H9 (cell line): ENCODE measurements around the gene ILDR1. TPM values are rescaled to one million over a fixed set of nuclear protein-coding genes. Genes with fewer than 3 reads are reported as not detected.

Experiments
- DNase-seq: peaks from one replicate; pipeline ENCODE4 v3.0.0-alpha.2; 2017
- H2AFZ ChIP-seq: one replicate; pipeline ENCODE4 v1.6.1; 2013; ENCODE audit warnings: mild to moderate bottlenecking, low read length, control low read depth, moderate library complexity
- H2AK5ac ChIP-seq: 2 replicates; pipeline ENCODE4 v1.6.1; 2013; ENCODE audit warnings: low read length, control low read depth, mixed read lengths; ENCODE audit not compliant: insufficient read length
- H2BK120ac ChIP-seq: one replicate; pipeline ENCODE4 v1.6.1; 2013; ENCODE audit warnings: low read depth, mild to moderate bottlenecking, low read length, control low read depth, inconsistent platforms; ENCODE audit not compliant: poor library complexity, severe bottlenecking
- H2BK12ac ChIP-seq: 2 replicates; pipeline ENCODE4 v1.6.1; 2013; ENCODE audit warnings: low read length, control low read depth, mixed read lengths, low read depth; ENCODE audit not compliant: insufficient read length
- H2BK15ac ChIP-seq: 2 replicates; pipeline ENCODE4 v1.6.1; 2013; ENCODE audit warnings: low read depth, low read length, control low read depth
- H2BK20ac ChIP-seq: one replicate; pipeline ENCODE4 v1.6.1; 2013; ENCODE audit warnings: low read depth, mild to moderate bottlenecking, low read length, control low read depth, inconsistent platforms; ENCODE audit not compliant: poor library complexity, severe bottlenecking
- H2BK5ac ChIP-seq: 2 replicates; pipeline ENCODE4 v1.6.1; 2013; ENCODE audit warnings: low read length, control low read depth, mixed read lengths; ENCODE audit not compliant: insufficient read length
- H3K14ac ChIP-seq: 2 replicates; pipeline ENCODE4 v1.6.1; 2013; ENCODE audit warnings: low read length, control low read depth; ENCODE audit not compliant: insufficient read depth
- H3K18ac ChIP-seq: 2 replicates; pipeline ENCODE4 v1.6.1; 2013; ENCODE audit warnings: low read depth, mild to moderate bottlenecking, mixed read lengths, low read length, control low read depth; ENCODE audit not compliant: insufficient read length
- H3K23ac ChIP-seq: 2 replicates; pipeline ENCODE4 v1.6.1; 2013; ENCODE audit warnings: low read length, control low read depth, mixed read lengths, low read depth; ENCODE audit not compliant: insufficient read length
- H3K23me2 ChIP-seq: 2 replicates; pipeline ENCODE4 v1.6.1; 2013; ENCODE audit warnings: low read depth, mild to moderate bottlenecking, mixed read lengths, low read length, control low read depth; ENCODE audit not compliant: insufficient read length, poor library complexity, severe bottlenecking
- H3K27ac ChIP-seq: 2 replicates; pipeline ENCODE4 v1.5.1; 2013; ENCODE audit warnings: low read length, control low read depth, mixed read lengths, low read depth; ENCODE audit not compliant: insufficient read length
- H3K27me3 ChIP-seq: 2 replicates; pipeline ENCODE4 v1.6.1; 2013; ENCODE audit warnings: low read length, control low read depth, inconsistent platforms; ENCODE audit not compliant: insufficient read depth
- H3K4ac ChIP-seq: 2 replicates; pipeline ENCODE4 v1.6.1; 2013; ENCODE audit warnings: low read depth, mild to moderate bottlenecking, control low read depth, inconsistent platforms, low read length, moderate library complexity
- H3K4me1 ChIP-seq: 2 replicates; pipeline ENCODE4 v1.6.1; 2013; ENCODE audit warnings: low read length, control low read depth, inconsistent platforms; ENCODE audit not compliant: insufficient read depth
- H3K4me2 ChIP-seq: 2 replicates; pipeline ENCODE4 v1.6.1; 2013; ENCODE audit warnings: low read length, control low read depth, mixed read lengths; ENCODE audit not compliant: insufficient read length, insufficient read depth
- H3K56ac ChIP-seq: 2 replicates; pipeline ENCODE4 v1.6.1; 2013; ENCODE audit warnings: low read depth, mild to moderate bottlenecking, mixed read lengths, low read length, control low read depth; ENCODE audit not compliant: insufficient read length
- H3K79me1 ChIP-seq: 2 replicates; pipeline ENCODE4 v1.6.1; 2013; ENCODE audit warnings: low read depth, mild to moderate bottlenecking, moderate library complexity, low read length, control low read depth, inconsistent platforms; ENCODE audit not compliant: insufficient read depth, poor library complexity, severe bottlenecking
- H3K79me2 ChIP-seq: 2 replicates; pipeline ENCODE4 v1.6.1; 2013; ENCODE audit warnings: low read length, control low read depth, inconsistent platforms; ENCODE audit not compliant: insufficient read depth
- H3K9ac ChIP-seq: 2 replicates; pipeline ENCODE4 v1.6.1; 2013; ENCODE audit warnings: low read length, control low read depth, mixed read lengths; ENCODE audit not compliant: insufficient read length; ENCODE audit errors: extremely low read depth
- H3K9me3 ChIP-seq: one replicate; pipeline ENCODE4 v1.6.1; 2013; ENCODE audit warnings: low read depth, low read length, inconsistent platforms; ENCODE audit not compliant: control insufficient read depth
- H3T11ph ChIP-seq: one replicate; pipeline ENCODE4 v1.6.1; 2013; ENCODE audit warnings: mild to moderate bottlenecking, low read length, control low read depth, inconsistent platforms
- H4K20me1 ChIP-seq: one replicate; pipeline ENCODE4 v1.6.1; 2013; ENCODE audit not compliant: control insufficient read depth, insufficient read length, insufficient read depth
- H4K5ac ChIP-seq: 2 replicates; pipeline ENCODE4 v1.6.1; 2013; ENCODE audit warnings: low read depth, mild to moderate bottlenecking, mixed read lengths, low read length, control low read depth; ENCODE audit not compliant: insufficient read length
- H4K8ac ChIP-seq: replicated peaks from 2 replicates; pipeline ENCODE4 v1.6.1; 2013; ENCODE audit warnings: low read length, control low read depth, mixed read lengths, low read depth; ENCODE audit not compliant: insufficient read length
- H4K91ac ChIP-seq: 2 replicates; pipeline ENCODE4 v1.6.1; 2013; ENCODE audit warnings: low read depth, mild to moderate bottlenecking, moderate library complexity, mixed read lengths, low read length, control low read depth; ENCODE audit not compliant: insufficient read length
- H3K27ac Mint-ChIP-seq, 3 experiments: 2 replicates in 2 of 3; 3 replicates in 1 of 3; pipeline ENCODE4 v1.8.0; 2020 to 2021; ENCODE audit warnings: mixed read lengths in 3 of 3, mild to moderate bottlenecking in 1 of 3, moderate library complexity in 1 of 3
- H3K27me3 Mint-ChIP-seq: 2 replicates; pipeline ENCODE4 v1.8.0; 2021; ENCODE audit warnings: low read depth, mild to moderate bottlenecking, moderate library complexity, mixed read lengths
- H3K36me3 Mint-ChIP-seq, 3 experiments: 2 replicates in 2 of 3; 3 replicates in 1 of 3; pipeline ENCODE4 v1.8.0; 2020 to 2021; ENCODE audit warnings: low read depth in 3 of 3, mixed read lengths in 3 of 3; ENCODE audit not compliant: insufficient read depth in 1 of 3
- H3K4me1 Mint-ChIP-seq, 2 experiments: 2 replicates each; pipeline ENCODE4 v1.8.0; 2020; ENCODE audit warnings: mixed read lengths in 2 of 2
- H3K4me3 Mint-ChIP-seq, 2 experiments: 2 replicates in 1 of 2; 3 replicates in 1 of 2; pipeline ENCODE4 v1.8.0; 2020 to 2021; ENCODE audit warnings: mild to moderate bottlenecking in 2 of 2, mixed read lengths in 2 of 2, moderate library complexity in 1 of 2
- H3K9me3 Mint-ChIP-seq, 2 experiments: 2 replicates in 1 of 2; 3 replicates in 1 of 2; pipeline ENCODE4 v1.8.0; 2020; ENCODE audit warnings: mild to moderate bottlenecking in 2 of 2, mixed read lengths in 2 of 2, moderate library complexity in 1 of 2
- CTCF ChIP-seq: fragments of 200-600 bp; sonication (generic); conservative IDR thresholded peaks from 3 replicates; pipeline ENCODE4 v1.8.0; 2021; ENCODE audit warnings: antibody characterized with exemption, mild to moderate bottlenecking
- WGBS: extraction: QIAGEN DNeasy Blood & Tissue Kit; methylation state at CpG from one replicate; pipeline ENCODE4 v1.1.7; 2013; ENCODE audit warnings: missing lambda C conversion rate, low lambda C conversion rate, mixed read lengths; ENCODE audit not compliant: insufficient read length; ENCODE audit errors: extremely low coverage; 5-methylcytosine and 5-hydroxymethylcytosine counted together
- total RNA-seq: library from RNA; stranded (reverse); gene quantifications from 2 replicates; pipeline ENCODE4 v1.2.1, GENCODE V29; 2021

The ILDR1 gene
- total RNA-seq, 1 experiment from 2014 or later = 0.68 TPM

GRCh38 chr3:121980450-121980796, 41.6 kb downstream of the ILDR1 start:
- peaks cover 19 to 22% of the 10 kb centered on the region in 2 experiments for H3K9me3 Mint-ChIP-seq
- H3K4me1 Mint-ChIP-seq = no peaks in the 10 kb centered on the region

More at GRCh38 chr3:121980450-121980796, 41.6 kb downstream of the ILDR1 start:
- H2BK15ac ChIP-seq = no peak overlapping the region
- no peak overlapping the region for H2BK12ac ChIP-seq
- H3K4me2 ChIP-seq = no peak overlapping the region
- no peak overlapping the region for H3K4ac ChIP-seq
- no peak overlapping the region for H4K91ac ChIP-seq
- TF ChIP-seq CTCF = no peak
- no peak overlapping the region for H3K27ac Mint-ChIP-seq
- H3K4me1 ChIP-seq = no peaks in the 10 kb centered on the region
- no peak overlapping the region for H2BK5ac ChIP-seq
- H3K18ac ChIP-seq = no peak overlapping the region
- no peaks in the 10 kb centered on the region for H3K27me3 ChIP-seq
- no peak overlapping the region for H3T11ph ChIP-seq
- H4K8ac ChIP-seq = no peak overlapping the region
- no peak overlapping the region for H3K56ac ChIP-seq
- H2AFZ ChIP-seq = no peak overlapping the region
- peaks cover 9 to 24% (median 10%) of the 10 kb centered on the region in 3 experiments; a peak in 6 of 7 replicates for H3K36me3 Mint-ChIP-seq
- H4K5ac ChIP-seq = no peak overlapping the region
- H3K27ac ChIP-seq = no peak overlapping the region
- no peak overlapping the region for H3K9ac ChIP-seq
- no peaks in the 10 kb centered on the region for H3K23me2 ChIP-seq
- H4K20me1 ChIP-seq = no peaks in the 10 kb centered on the region
- H3K9me3 ChIP-seq = peaks cover under 1% of the 10 kb centered on the region
- no peaks in the 10 kb centered on the region for H3K79me2 ChIP-seq
- H3K14ac ChIP-seq = no peak overlapping the region
- no peaks in the 10 kb centered on the region for H3K27me3 Mint-ChIP-seq
- H3K4me3 Mint-ChIP-seq = no peak overlapping the region
- no peak overlapping the region for H2AK5ac ChIP-seq
- DNase-seq = no peak
- no peak overlapping the region for H2BK20ac ChIP-seq
- H3K79me1 ChIP-seq = no peaks in the 10 kb centered on the region
- H3K23ac ChIP-seq = no peak overlapping the region
- no CpG with 5 or more reads among the region's 5 CpGs for WGBS
- H2BK120ac ChIP-seq = no peak overlapping the region
